Liver (tissue), 3 donors: Measurements from ENCODE around the gene ANP32B.

Experiments used
- CTCF ChIP-seq: fragments of 150-350 bp; IDR thresholded peaks from 2 replicates; pipeline ENCODE4 v1.5.1; 2017; ENCODE audit warnings: improper control_type of control experiment, low read depth, low read length; ENCODE audit not compliant: missing input control
- EGR1 ChIP-seq, 2 donors: IDR thresholded peaks; 2 replicates each; pipeline ENCODE4 v1.6.1; 2016 to 2018; ENCODE audit warnings: antibody characterized with exemption in 2 of 2, low read depth in 2 of 2
- RAD21 ChIP-seq, 2 donors: IDR thresholded peaks; 2 replicates each; pipeline ENCODE4 v1.6.1; 2016; ENCODE audit warnings: antibody characterized with exemption in 2 of 2, mild to moderate bottlenecking in 2 of 2
- RXRA ChIP-seq, 2 donors: IDR thresholded peaks; 2 replicates each; pipeline ENCODE4 v1.6.1; 2017 to 2018; ENCODE audit warnings: antibody characterized with exemption in 2 of 2, mild to moderate bottlenecking in 1 of 2
- SP1 ChIP-seq: IDR thresholded peaks from 2 replicates; pipeline ENCODE4 v1.6.1; 2018; ENCODE audit warnings: antibody characterized with exemption, mild to moderate bottlenecking
- YY1 ChIP-seq: IDR thresholded peaks from 2 replicates; pipeline ENCODE4 v1.6.1; 2016; ENCODE audit warnings: antibody characterized with exemption, mild to moderate bottlenecking
- TF ChIP-seq, protein P1 (sequence below): IDR thresholded peaks from 2 replicates; pipeline ENCODE4 v1.6.1; 2016; ENCODE audit warnings: antibody characterized with exemption
- donor health status: healthy.
- donor health status: healthy.

DNA sequence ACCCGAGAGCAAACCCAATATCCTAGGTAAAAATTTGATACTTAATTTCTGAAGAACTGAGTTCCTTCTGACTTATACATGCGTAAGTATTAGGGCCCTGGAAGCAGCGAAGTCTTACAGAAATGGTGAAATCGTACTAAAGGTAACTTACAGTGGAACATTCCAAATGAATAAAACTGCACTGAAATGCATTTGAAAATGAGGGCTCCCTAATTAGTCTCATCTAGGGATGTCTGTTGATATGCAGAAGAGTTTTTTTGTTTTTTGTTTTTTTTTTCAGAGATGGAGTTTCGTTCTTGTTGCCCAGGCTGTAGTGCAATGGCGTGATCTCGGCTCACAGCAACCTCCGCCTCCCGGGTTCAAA lies 63.0 kb downstream of the ANP32B start:
- no peak for TF ChIP-seq EGR1 (IDR thresholded peaks at IDR 0.05; ENCODE audit: low read depth in 2 of 2)
- TF ChIP-seq RXRA (IDR thresholded peaks at IDR 0.05): no peak
- TF ChIP-seq YY1: no peak
- TF ChIP-seq CTCF: no peak
- TF ChIP-seq SP1: no peak
- TF ChIP-seq, protein P1, sequence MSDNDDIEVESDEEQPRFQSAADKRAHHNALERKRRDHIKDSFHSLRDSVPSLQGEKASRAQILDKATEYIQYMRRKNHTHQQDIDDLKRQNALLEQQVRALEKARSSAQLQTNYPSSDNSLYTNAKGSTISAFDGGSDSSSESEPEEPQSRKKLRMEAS: no peak
- no peak for TF ChIP-seq RAD21 (IDR thresholded peaks at IDR 0.05)
